Fibroblast of the aortic adventitia (primary cell): ENCODE results near the gene SEMA6A. TPM values are rescaled to one million over a fixed set of nuclear protein-coding genes. Genes with fewer than 3 reads are reported as not detected.

Experiments
- DNase-seq: peaks from one replicate; pipeline ENCODE4 v3.0.0-alpha.2; 2010; ENCODE audit warnings: low read depth
- H3K4me3 ChIP-seq: 2 replicates; pipeline ENCODE4 v1.5.1; 2011; ENCODE audit warnings: low read depth, mild to moderate bottlenecking, control low read depth, low read length, moderate library complexity
- total RNA-seq: library from RNA; depleted of rRNA; stranded (reverse); fragments of >200 nt; gene quantifications from 2 replicates; pipeline ENCODE4 v1.2.3, GENCODE V29; 2012; ENCODE audit warnings: low replicate concordance
- TF ChIP-seq, protein P1 (sequence below): IDR thresholded peaks from 2 replicates; pipeline ENCODE4 v1.5.1; 2011; ENCODE audit warnings: mild to moderate bottlenecking, low read length, control low read depth, inconsistent platforms; ENCODE audit not compliant: insufficient read depth

The SEMA6A gene
- total RNA-seq, 1 donor: 0.36 TPM

DNA sequence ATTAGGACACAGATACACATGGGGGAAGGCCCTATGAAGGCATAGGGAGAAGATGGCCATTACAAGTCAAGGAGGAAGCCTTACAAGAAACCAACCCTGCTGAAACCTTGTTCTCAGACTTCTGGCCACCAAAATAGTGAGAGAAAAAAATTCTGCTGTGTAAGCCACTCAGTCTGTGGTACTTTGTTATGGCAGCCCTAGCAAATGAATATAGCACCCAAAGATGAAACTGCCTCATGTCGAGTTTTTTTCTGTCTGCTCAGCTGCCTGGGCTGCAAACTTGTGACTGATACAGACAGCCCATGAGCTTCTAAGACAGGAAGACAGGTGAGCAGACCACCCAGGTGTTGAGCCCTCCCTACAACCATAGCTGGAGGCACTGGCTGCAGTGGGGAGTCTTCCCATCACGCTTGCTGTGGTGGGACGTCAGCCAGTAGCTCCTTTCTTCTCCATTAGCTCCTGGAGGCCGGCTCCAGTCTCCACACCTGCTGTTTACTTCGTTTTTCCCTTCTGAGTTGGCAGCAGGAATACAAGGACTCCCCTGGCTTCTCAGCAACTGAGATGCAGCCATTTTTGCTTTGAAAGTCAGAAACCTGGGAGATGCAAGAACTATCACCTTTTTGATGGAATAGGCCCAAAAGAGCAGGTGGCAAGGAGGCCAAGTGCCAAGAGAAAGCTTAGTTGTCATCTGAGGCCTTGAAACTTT is 164.9 kb downstream of the SEMA6A start:
- no peak overlapping the region for H3K4me3 ChIP-seq
- DNase-seq: no peak

GRCh38 chr5:116406306-116407041 is 168.1 kb downstream of the SEMA6A start:
- no peak overlapping the region for H3K4me3 ChIP-seq
- DNase-seq: no peak
- TF ChIP-seq, protein P1, sequence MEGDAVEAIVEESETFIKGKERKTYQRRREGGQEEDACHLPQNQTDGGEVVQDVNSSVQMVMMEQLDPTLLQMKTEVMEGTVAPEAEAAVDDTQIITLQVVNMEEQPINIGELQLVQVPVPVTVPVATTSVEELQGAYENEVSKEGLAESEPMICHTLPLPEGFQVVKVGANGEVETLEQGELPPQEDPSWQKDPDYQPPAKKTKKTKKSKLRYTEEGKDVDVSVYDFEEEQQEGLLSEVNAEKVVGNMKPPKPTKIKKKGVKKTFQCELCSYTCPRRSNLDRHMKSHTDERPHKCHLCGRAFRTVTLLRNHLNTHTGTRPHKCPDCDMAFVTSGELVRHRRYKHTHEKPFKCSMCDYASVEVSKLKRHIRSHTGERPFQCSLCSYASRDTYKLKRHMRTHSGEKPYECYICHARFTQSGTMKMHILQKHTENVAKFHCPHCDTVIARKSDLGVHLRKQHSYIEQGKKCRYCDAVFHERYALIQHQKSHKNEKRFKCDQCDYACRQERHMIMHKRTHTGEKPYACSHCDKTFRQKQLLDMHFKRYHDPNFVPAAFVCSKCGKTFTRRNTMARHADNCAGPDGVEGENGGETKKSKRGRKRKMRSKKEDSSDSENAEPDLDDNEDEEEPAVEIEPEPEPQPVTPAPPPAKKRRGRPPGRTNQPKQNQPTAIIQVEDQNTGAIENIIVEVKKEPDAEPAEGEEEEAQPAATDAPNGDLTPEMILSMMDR: no peak

More for the DNA sequence above, 164.9 kb downstream of the SEMA6A start:
- TF ChIP-seq, protein P1: no peak

GRCh38 chr5:116404792-116405191 is 169.8 kb downstream of the SEMA6A start:
- TF ChIP-seq, protein P1: no peak
- no peak overlapping the region for H3K4me3 ChIP-seq
- no peak for DNase-seq

- H3K4me3 ChIP-seq: no peak overlapping the region
- no peak for DNase-seq
- TF ChIP-seq, protein P1: no peak
Measured at GRCh38 chr5:116404016-116404415, 170.6 kb downstream of the SEMA6A start.

DNA sequence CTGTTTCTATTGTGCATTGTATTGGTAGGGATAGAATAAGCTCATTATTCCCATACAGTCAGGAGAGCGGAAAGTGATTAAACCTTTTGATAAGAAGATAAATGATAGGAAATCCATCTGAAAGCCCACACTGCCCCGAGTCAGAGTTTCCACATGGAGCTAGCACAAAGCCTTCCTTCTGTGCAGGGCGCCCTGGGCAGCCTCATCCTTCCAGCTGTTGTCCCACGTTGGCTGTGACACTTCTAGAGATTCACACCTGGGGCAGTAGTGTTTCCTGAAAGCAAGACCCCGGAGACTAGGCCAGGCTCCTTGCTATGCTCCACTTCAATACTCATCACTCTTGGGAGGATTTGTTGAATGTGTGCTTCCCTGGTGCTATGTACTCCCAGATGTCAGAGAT is 172.4 kb downstream of the SEMA6A start:
- TF ChIP-seq, protein P1: no peak
- H3K4me3 ChIP-seq: no peak overlapping the region
- DNase-seq: no peak

- no peak overlapping the region for H3K4me3 ChIP-seq
- no peak for DNase-seq
- TF ChIP-seq, protein P1: no peak
Measured at GRCh38 chr5:116401576-116401975, 173.0 kb downstream of the SEMA6A start.
